Thyroid gland (tissue), 4 donors: ENCODE data around the gene CHST5. TPM values are rescaled to one million over a fixed set of nuclear protein-coding genes. Genes with fewer than 3 reads are reported as not detected.
A peak's percentile ranks its signal among the peaks of the same experiment; 100 is the strongest.

ENCODE experiments used
- DNase-seq, 2 donors: peaks; one replicate each; pipeline ENCODE4 v3.0.0-alpha.2; 2019
- H3K27ac ChIP-seq, 3 donors: fragments of 200-600 bp; sonication (generic); 1 replicate in 2 of 3; 2 replicates in 1 of 3; pipeline ENCODE4 v1.5.1; 2016 to 2019; ENCODE audit warnings: mild to moderate bottlenecking in 1 of 3, moderate library complexity in 1 of 3
- H3K27me3 ChIP-seq: fragments of 200-600 bp; sonication (generic); one replicate; pipeline ENCODE4 v1.5.1; 2019
- H3K36me3 ChIP-seq, 2 donors: fragments of 200-600 bp; sonication (generic); one replicate each; pipeline ENCODE4 v1.5.1; 2016 to 2019
- H3K4me1 ChIP-seq, 2 donors: fragments of 200-600 bp; sonication (generic); one replicate each; pipeline ENCODE4 v1.5.1; 2017 to 2019
- H3K4me3 ChIP-seq, 3 donors: fragments of 200-600 bp; sonication (generic); replicated peaks in 1 of 3; 1 replicate in 2 of 3; 2 replicates in 1 of 3; pipeline ENCODE4 v1.5.1; 2016; ENCODE audit warnings: mild to moderate bottlenecking in 1 of 3
- H3K9me3 ChIP-seq: fragments of 200-600 bp; sonication (generic); one replicate; pipeline ENCODE4 v1.5.1; 2017
- CTCF ChIP-seq, 6 experiments: fragments of 200-600 bp in 3 of 6; fragments of 450-650 bp in 3 of 6; sonication (generic) in 3 of 6; IDR thresholded peaks; one replicate each; pipeline ENCODE4 v1.5.1; 2016 to 2019; ENCODE audit warnings: antibody characterized with exemption in 6 of 6, mild to moderate bottlenecking in 2 of 6, inconsistent platforms in 1 of 6, moderate library complexity in 1 of 6
- POLR2A ChIP-seq, 2 donors: fragments of 450-650 bp; IDR thresholded peaks; one replicate each; pipeline ENCODE4 v1.6.1; 2017; ENCODE audit warnings: antibody characterized with exemption in 2 of 2, mild to moderate bottlenecking in 2 of 2, moderate library complexity in 1 of 2
- WGBS, 2 donors: methylation state at CpG; one replicate each; pipeline ENCODE4 v1.1.5; 2017; 5-methylcytosine and 5-hydroxymethylcytosine counted together
- intact Hi-C: fragments of 100-400 bp; cut with DNase I; formaldehyde crosslinking; loops from one replicate; pipeline ENCODE4 v1.15.1; 2023
- total RNA-seq, 4 donors: library from RNA; depleted of rRNA; stranded (reverse); fragments of >200 nt; gene quantifications; one replicate each; pipeline ENCODE4 v1.2.3, GENCODE V29; 2016

CHST5 gene
- total RNA-seq, 4 donors from 2014 or later = 0.50 TPM; not detected in 3

DNA sequence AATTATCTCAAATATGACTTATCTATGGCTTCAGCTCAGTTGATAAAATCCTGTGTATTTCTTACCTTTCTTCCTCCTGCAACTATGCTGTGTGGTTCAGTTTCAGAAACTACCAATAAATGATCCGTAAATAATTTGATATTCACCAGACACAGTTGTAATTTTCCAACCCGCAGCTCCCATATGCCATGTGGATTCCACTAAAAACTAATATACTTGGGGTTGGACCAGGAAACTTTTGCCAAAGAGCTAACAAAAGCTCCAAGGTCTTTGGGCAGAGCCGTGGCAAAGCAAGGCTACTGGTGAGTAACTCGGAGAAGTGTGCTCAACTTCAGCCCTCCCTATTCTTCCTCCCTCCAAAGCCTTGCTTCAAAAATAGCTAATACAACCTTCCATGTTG lies 38.4 kb downstream of the CHST5 start:
- intact Hi-C loops = no loop called here
- H3K4me3 ChIP-seq = no peak overlapping the region
- no peak overlapping the region for H3K27ac ChIP-seq
- 72 to 78% methylated on average over 4 of the region's 4 CpGs for WGBS, 2 donors
- no peak for TF ChIP-seq POLR2A (IDR thresholded peaks at IDR 0.05)
- TF ChIP-seq CTCF (IDR thresholded peaks at IDR 0.05) = no peak
- H3K9me3 ChIP-seq = no peaks in the 10 kb centered on the region
- DNase-seq = no peak
- H3K36me3 ChIP-seq = no peaks in the 10 kb centered on the region
- peaks cover 11 to 12% of the 10 kb centered on the region in 2 donors for H3K4me1 ChIP-seq
- no peaks in the 10 kb centered on the region for H3K27me3 ChIP-seq

DNA sequence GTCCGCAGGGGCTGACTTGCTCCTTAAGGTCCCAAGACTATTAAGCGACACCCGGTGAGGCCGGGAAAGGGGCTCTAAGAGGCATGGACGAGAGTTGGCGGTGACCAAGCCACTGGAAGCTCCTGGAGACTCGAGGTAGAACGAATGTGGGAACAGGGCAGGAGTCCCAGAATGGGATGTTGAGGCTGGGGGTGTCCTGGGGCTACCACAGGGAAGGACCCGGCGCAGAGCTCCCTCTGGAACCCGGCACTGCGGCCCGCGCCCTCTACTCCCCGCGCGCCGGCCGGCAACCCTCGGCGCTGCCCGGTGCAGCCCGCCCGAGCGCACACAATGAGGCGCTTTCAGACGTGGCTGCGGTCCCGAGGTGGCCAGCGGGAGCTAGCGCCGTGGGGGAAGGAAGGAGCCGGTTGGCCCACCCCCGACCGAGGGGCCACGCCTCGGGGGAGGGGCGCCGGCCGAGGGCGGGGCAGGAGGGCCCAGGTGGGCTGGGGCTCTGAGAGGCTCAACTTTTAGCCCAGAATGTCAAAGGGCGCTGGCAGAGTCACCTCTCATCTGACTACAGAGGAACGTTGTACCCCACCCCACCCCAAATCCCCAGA lies 40.7 kb downstream of the CHST5 start, which contains the start of gene CHST6:
TSS of gene CHST6 (minus strand) at position 366 of the 599 bp plus-strand sequence. CDS start 15,613 bp downstream, outside the sequence.
- intact Hi-C loops = no loop called here
- peak; percentile 44 to 54 for DNase-seq
- H3K4me1 ChIP-seq = peaks cover 11 to 12% of the 10 kb centered on the region in 2 donors
- no peak for TF ChIP-seq CTCF (IDR thresholded peaks at IDR 0.05)
- TF ChIP-seq POLR2A (IDR thresholded peaks at IDR 0.05) = peak in 1 of 2 donors; percentile 36
- peak within 1 kb of the TSS in 1 of 3 donors; percentile 24 for H3K4me3 ChIP-seq
- no peak within 1 kb of the TSS for H3K27ac ChIP-seq
- H3K36me3 ChIP-seq = no peaks in the 10 kb centered on the region
- no peaks in the 10 kb centered on the region for H3K9me3 ChIP-seq
- no peaks in the 10 kb centered on the region for H3K27me3 ChIP-seq
- WGBS, 2 donors = 2 to 3% methylated on average over 6 to 31 of the region's 43 CpGs

- no peak for DNase-seq
- 0% methylated on average over 9 to 12 of the region's 26 CpGs for WGBS, 2 donors
- H3K27ac ChIP-seq = no peak overlapping the region
Observed at GRCh38 chr16:75494661-75495075, 41.2 kb downstream of the CHST5 start.

GRCh38 chr16:75494184-75494583 lies 41.7 kb downstream of the CHST5 start:
- WGBS, 2 donors = 43 to 44% methylated on average over 4 to 5 of the region's 5 CpGs
- Histone ChIP-seq H3K27me3 (no peaks in the 10 kb centered on the region), H3K9me3 (no peaks in the 10 kb centered on the region), H3K27ac (no peak overlapping the region), H3K4me1 (peaks cover 11 to 12% of the 10 kb centered on the region in 2 donors), H3K36me3 (no peaks in the 10 kb centered on the region), H3K4me3 (peak overlapping the region in 1 of 3 donors; percentile 24)
- intact Hi-C loops = no loop called here
- TF ChIP-seq POLR2A (IDR thresholded peaks at IDR 0.05) = no peak
- no peak for TF ChIP-seq CTCF (IDR thresholded peaks at IDR 0.05)
- peak in 1 of 2 donors; percentile 23 for DNase-seq

More at GRCh38 chr16:75494661-75495075, 41.2 kb downstream of the CHST5 start:
- intact Hi-C loops = no loop called here
- TF ChIP-seq CTCF (IDR thresholded peaks at IDR 0.05) = no peak
- TF ChIP-seq POLR2A (IDR thresholded peaks at IDR 0.05) = no peak
- H3K9me3 ChIP-seq = no peaks in the 10 kb centered on the region
- H3K36me3 ChIP-seq = no peaks in the 10 kb centered on the region
- peak overlapping the region in 1 of 3 donors; percentile 24 for H3K4me3 ChIP-seq
- H3K4me1 ChIP-seq = peaks cover 11 to 12% of the 10 kb centered on the region in 2 donors
- no peaks in the 10 kb centered on the region for H3K27me3 ChIP-seq

- peaks cover 9 to 11% of the 10 kb centered on the region in 2 donors for H3K4me1 ChIP-seq
- no peak overlapping the region for H3K4me3 ChIP-seq
- no peaks in the 10 kb centered on the region for H3K9me3 ChIP-seq
- no peak overlapping the region for H3K27ac ChIP-seq
- no peaks in the 10 kb centered on the region for H3K27me3 ChIP-seq
- DNase-seq = no peak
- 73 to 100% methylated on average over 1 of the region's 1 CpG for WGBS, 2 donors
- no peaks in the 10 kb centered on the region for H3K36me3 ChIP-seq
- no peak for TF ChIP-seq CTCF (IDR thresholded peaks at IDR 0.05)
- no peak for TF ChIP-seq POLR2A (IDR thresholded peaks at IDR 0.05)
- intact Hi-C loops = no loop called here
Observed at GRCh38 chr16:75491876-75492275, 44.0 kb downstream of the CHST5 start.
